CMK (cell line): Measurements from ENCODE around the gene ZMYND11.

Experiments
- DNase-seq: peaks from one replicate; pipeline ENCODE4 v3.0.0-alpha.2; 2010; ENCODE audit warnings: low read depth

ZMYND11 gene

DNA sequence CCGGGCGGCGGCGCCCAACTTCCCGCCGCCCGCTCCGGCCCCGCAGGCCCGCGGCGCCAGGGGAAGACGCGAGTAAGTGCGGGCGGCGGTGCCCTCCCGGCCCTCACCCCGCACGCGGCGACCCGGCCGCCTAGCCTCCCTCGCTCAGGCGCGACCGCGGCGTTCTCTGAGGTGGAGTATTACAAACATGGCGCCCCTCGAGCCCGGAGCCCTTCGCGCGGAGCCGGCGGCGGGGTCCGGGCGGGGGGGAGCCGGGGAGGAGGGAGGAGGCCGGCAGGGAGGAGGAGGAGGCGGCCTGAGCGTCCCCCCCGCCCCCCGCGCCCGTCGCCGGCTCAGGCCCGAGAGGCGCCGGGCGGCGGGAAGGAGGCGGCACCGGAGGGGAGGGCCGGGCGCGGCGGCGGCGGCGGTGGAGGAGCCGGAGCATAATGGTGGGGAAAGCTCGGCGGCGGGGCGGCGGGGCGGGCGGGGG lies at the start of gene ZMYND11:
Gene ZMYND11 (plus strand): TSS at position 324 of the 469 bp plus-strand sequence. CDS start 44,558 bp downstream, outside the sequence.
- DNase-seq, result no peak

DNA sequence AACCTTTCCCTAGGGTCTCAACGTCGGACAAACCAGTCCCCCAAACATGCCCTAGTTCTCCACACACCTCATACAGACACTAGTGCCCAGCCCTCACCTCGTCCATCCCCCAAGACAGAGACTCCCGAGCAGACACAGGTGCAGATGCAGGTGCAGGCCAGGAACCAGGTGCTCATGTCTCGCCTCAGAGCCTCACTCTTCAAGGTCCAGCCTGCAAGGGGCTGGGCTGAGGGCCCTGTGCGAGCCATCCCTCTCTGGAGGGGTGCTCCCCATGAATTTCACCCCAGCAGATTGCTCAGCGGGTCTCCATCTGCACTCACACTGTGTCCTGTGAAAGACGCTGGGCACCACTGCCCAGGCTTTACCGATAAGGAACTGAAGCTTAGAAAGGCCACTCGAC lies 49.2 kb upstream of the ZMYND11 start:
- DNase-seq, result no peak

DNA sequence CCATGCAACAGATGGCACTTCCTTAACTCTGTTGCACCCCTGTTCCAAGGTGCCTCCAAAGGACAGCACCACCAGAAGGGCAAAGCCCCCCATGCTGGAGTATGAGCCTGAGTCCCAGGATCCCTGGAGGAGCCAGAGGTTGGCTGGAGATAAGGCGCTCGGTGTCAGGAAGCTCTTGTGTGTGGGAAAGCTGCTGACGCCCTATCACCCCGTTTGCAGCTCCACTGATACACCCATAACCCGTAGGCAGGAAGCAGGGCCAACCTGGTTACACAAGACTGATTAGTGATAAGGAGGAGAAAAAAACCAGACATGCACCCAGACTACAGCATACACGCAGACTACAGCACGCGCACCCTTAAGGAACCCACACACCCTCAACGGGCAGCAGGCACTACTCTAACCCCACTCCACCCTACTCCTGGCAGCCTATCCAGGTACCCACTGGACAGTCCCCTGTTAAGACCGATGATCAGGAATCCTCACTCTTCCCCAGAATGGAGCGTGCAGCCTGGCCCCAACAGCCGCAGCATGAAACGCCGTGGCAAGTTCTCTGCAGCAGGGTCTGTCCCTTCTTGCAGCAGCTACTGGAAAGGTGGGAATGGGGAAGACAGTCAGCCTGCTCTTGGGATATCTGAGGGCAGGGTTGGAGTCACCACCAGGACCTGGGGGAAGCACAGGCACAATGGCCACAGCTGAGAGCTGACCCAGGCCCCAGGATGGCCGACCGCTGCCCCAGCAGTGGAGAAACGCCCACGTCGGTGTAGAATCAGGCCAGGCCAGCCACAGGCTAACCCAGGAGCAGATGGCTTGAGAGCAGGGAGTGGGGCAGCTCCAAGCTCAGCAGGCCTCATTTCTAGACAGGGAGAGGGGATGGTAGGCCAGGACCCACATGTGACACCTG lies 47.8 kb upstream of the ZMYND11 start:
- DNase-seq, result peak; percentile 95

DNA sequence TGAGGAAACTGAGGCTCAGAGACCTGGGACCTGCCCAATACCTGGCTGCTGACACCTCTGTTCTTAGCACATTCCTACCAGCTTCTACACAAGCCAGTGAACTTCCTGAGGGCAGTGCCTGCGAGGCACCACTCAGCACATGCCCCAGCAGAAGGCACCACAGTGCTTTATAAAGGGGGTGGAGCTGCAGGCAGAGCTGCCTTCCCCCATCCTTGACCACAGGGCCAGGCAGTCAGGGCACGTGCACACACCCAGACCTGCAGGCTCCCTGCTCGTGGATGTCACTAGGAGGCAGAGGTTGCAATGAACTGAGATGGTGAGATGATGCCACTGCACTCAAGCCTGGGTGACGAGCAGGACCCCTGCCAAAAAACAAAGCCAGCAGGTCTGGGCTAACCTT lies 47.0 kb upstream of the ZMYND11 start:
- peak; percentile 55 for DNase-seq

GRCh38 chr10:89248-89647 lies 46.0 kb upstream of the ZMYND11 start:
- DNase-seq, result no peak

- no peak for DNase-seq
These were observed 45.1 kb upstream of the ZMYND11 start for GRCh38 chr10:90161-90560.

DNA sequence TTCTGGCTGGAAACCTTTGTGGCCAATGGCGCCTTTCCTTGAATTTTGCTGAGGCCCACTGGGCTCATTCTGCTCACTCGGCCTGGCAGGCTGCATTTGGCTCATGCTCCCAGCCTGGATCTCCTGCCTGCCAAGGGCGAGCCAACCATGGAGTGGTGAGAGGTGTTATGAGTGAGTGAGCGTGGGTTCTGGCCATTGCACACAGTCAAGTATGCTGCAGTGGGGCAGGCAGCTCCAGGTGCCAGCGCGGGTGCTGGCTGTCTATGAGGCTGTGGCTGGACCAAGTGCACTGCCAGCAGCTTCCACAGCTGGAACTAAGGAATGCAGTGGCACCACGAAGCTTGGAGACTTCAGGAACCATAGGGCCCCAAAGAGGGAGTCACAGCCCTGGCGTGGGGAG lies 43.9 kb upstream of the ZMYND11 start:
- DNase-seq, result no peak

DNA sequence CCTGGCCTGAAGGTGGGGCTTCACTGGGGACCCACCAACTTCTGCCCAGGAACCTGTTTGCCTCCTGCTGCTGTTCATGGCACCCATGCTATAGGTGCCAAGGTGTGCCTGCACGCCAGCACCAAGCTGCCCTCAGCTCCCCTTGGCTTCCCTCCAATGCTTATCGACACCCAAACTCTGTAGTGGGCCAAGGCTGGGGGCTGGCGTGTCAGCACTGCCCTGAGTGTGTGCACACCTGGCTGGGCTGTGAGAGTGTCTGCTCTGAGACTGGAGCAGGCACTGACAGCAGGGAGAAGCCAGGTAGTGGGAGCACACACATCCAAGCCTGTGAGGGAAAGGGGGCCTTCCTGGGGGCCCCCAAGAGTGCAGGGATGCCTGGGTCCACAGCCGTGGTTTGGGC lies 43.1 kb upstream of the ZMYND11 start:
- DNase-seq, result no peak

GRCh38 chr10:92846-93245 lies 42.4 kb upstream of the ZMYND11 start:
- DNase-seq, result no peak

- DNase-seq, result no peak
These were observed 40.6 kb upstream of the ZMYND11 start for GRCh38 chr10:94613-95012.

DNA sequence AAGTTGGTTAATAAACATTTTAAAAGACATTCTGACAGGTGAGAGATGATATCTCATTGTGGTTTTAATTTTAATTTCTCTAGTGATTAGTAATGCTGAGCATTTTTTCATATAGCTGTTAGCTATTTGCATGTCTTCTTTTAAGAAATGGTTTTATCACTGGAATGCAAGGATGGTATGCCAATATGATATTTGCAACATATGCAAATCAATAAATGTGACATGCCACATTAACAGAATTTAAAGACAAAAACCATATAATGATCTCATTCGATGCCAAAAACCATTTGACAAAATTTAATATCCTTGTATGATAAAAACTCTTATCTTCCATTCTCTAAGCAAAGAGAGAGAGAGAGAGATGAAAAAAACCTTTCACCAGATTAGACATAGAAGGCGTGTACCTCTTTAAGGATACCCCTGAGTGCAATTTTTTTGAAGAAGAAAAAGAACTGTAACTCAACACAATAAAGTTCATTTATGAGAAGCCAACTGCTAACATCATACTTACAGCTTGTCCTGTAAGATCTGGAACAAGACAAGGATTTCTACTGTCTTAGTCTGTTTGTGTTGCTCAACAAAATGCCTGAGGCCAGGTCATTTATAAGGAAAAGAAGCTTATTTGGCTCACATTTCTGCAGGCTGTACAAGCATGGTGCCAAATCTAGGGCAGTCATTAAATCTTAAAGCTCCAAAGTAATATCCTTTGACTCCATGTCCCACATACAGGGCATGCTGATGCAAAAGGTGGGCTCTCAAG lies 39.7 kb upstream of the ZMYND11 start:
- no peak for DNase-seq

DNA sequence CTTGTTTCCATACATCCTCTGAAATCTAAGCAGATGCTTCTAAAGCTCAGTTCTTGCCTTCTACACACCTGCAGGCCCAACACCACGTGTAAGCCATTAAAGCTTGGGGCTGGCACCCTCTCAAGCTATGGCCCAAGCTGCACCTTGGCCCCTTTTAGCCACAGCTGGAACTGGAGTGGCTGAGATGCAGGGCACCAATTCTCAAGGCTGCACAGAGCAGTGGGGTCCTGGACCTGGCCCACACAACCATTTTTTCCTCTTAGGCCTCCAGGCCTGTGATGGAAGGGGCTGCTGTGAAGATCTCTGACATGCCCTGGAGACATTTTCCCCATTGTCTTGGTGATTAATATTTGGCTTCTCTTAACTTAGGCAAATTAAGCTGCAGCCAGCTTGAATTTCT lies 38.8 kb upstream of the ZMYND11 start:
- no peak for DNase-seq

GRCh38 chr10:104416-104815 lies 30.8 kb upstream of the ZMYND11 start:
- DNase-seq, result no peak

GRCh38 chr10:104862-105565 lies 30.2 kb upstream of the ZMYND11 start:
- no peak for DNase-seq

DNA sequence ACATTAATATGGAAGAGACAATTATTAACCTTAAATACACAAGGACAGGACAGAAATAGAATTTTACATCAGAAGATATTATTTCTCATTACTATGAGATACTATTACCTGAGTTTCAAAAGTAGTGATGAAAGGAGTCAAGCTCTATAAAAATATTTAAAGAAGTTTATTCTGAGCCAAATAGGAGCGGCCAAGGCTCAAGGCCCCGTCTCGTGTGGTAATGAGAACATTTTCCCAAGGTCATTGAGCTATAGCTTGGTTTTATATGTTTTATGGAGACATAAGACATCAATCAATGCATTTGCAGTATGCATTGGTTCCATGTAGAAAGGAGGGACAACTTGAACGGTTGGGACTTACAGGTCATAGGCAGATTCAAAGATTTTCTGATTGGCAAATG lies 29.4 kb upstream of the ZMYND11 start:
- no peak for DNase-seq

DNA sequence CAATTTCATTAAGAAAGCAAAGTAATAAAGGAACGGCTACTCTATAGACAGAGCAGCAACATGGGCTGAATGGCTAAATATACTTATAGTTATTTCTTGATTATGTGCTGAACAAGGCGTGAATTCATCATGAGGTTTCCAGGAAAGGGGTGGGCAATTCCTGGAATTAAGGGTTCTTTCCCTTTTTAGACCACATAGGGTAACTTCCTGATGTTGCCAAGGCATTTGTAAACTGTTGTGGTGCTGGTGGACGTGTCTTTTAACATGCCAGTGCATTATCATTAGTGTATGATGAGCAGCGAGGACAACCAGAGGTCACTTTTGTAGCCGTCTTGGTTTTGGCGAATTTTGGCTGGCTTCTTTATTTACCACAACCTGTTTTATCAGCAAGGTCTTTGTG lies 28.5 kb upstream of the ZMYND11 start:
- peak; percentile 45 for DNase-seq

DNA sequence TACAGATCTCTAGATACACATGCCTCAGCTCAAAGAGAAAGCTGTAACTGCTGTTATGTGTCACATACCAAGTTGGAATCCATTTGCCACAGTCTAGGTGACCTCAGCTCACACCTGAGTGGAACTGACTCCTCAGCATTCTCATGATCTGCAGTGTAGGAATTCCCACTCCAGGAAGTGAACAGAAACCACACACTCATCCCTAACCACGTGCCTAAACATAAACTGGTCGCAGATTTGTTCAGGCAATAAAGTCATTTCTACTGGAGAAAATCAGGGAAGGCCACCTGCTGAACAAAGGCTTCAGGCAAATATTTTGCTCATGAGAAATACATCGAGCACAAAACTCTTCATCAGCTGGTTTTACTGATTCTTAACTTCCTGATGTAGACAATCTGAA lies 23.0 kb upstream of the ZMYND11 start:
- DNase-seq, result no peak

DNA sequence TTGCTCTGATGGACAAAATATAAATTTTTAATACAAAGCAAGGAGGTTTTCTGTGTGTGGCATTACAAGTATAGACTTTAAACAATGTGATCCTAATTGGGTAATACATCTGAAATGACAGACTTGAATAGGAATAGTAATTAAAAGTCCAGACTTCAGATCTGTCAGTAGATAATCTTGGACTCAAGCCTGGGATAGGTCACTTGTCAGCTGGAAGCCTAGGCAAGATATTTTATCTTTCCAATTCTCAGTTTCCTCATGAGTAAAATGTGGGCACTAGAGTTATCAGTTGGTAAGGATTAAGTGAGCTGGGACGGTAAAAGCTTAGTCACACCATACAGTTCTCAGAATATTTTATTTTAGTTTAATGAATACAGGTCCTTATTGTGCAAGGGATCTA lies 10.4 kb upstream of the ZMYND11 start:
- DNase-seq, result no peak

- DNase-seq, result no peak
These were observed 7.4 kb upstream of the ZMYND11 start for GRCh38 chr10:127612-128432.

GRCh38 chr10:129810-130209 lies 5.4 kb upstream of the ZMYND11 start:
- DNase-seq, result no peak
